ENCODE measurements around the gene CEP95. TPM values are rescaled to one million over a fixed set of nuclear protein-coding genes. Genes with fewer than 3 reads are reported as not detected.
"Not testable (repeated sequence)": the region's sequence is repeated elsewhere in the genome, so short reads cannot be mapped to it uniquely, and the experiment has no call there.

Gene CEP95
- total RNA-seq, 3 donors from 2014 or later, result 37.1 to 50.8 (median 43.3) TPM

- Histone ChIP-seq H3K4me1 (ENCODE audit: low read depth) (peaks cover 18% of the 10 kb centered on the region), H3K9me3 (no peaks in the 10 kb centered on the region), H3K36me3 (ENCODE audit: low read depth) (no peaks in the 10 kb centered on the region), H3K4me3 (no peak overlapping the region)
- ATAC-seq, result peak; percentile 78
- DNase-seq, result peak in 2 of 3 donors; percentile 42 to 52
- peak; percentile 45 for TF ChIP-seq CTCF (IDR thresholded peaks at IDR 0.05)
- intact Hi-C loops (cut with DNase I, micrococcal nuclease), result loop anchor here in 1 of 2 donors (5.0 kb wide), 1 partner anchor 69 kb away; no protein-coding TSS in a partner anchor
These were observed 15.5 kb upstream of the CEP95 start for GRCh38 chr17:64491034-64491860.

GRCh38 chr17:64491994-64492393, 14.8 kb upstream of the CEP95 start:
- no peak for TF ChIP-seq CTCF (IDR thresholded peaks at IDR 0.05)
- DNase-seq, result no peak
- Histone ChIP-seq H3K4me1 (ENCODE audit: low read depth) (peaks cover 18% of the 10 kb centered on the region), H3K36me3 (ENCODE audit: low read depth) (no peaks in the 10 kb centered on the region), H3K9me3 (no peaks in the 10 kb centered on the region), H3K4me3 (no peak overlapping the region)
- intact Hi-C loops (cut with DNase I, micrococcal nuclease), result loop anchor here in 1 of 2 donors (5.0 kb wide), 1 partner anchor 70 kb away; no protein-coding TSS in a partner anchor
- no peak for ATAC-seq

GRCh38 chr17:64492481-64493109, 14.2 kb upstream of the CEP95 start:
- no peak overlapping the region for H3K4me3 ChIP-seq
- DNase-seq (no peak), ATAC-seq (no peak)
- no peak for TF ChIP-seq CTCF (IDR thresholded peaks at IDR 0.05)
- no peaks in the 10 kb centered on the region for H3K9me3 ChIP-seq
- H3K36me3 ChIP-seq (ENCODE audit: low read depth), result no peaks in the 10 kb centered on the region
- intact Hi-C loops (cut with DNase I, micrococcal nuclease), result loop anchor here in 1 of 2 donors (5.0 kb wide), 1 partner anchor 70 kb away; no protein-coding TSS in a partner anchor
- H3K4me1 ChIP-seq (ENCODE audit: low read depth), result peaks cover 22% of the 10 kb centered on the region

GRCh38 chr17:64494121-64494520, 12.7 kb upstream of the CEP95 start:
- TF ChIP-seq CTCF (IDR thresholded peaks at IDR 0.05), result no peak
- peaks cover 34% of the 10 kb centered on the region for H3K4me1 ChIP-seq (ENCODE audit: low read depth)
- intact Hi-C loops (cut with DNase I, micrococcal nuclease), result loop anchor here in 1 of 2 donors (5.0 kb wide), 1 partner anchor 72 kb away; no protein-coding TSS in a partner anchor

GRCh38 chr17:64495300-64495699, 11.5 kb upstream of the CEP95 start:
- ATAC-seq; intact Hi-C loops (cut with DNase I, micrococcal nuclease): not testable (repeated sequence)
- H3K4me1 ChIP-seq (ENCODE audit: low read depth), result peaks cover 42% of the 10 kb centered on the region

More at GRCh38 chr17:64494121-64494520, 12.7 kb upstream of the CEP95 start:
- peaks cover 6% of the 10 kb centered on the region for H3K36me3 ChIP-seq (ENCODE audit: low read depth)
- no peak overlapping the region for H3K4me3 ChIP-seq
- DNase-seq (no peak), ATAC-seq (no peak)
- no peaks in the 10 kb centered on the region for H3K9me3 ChIP-seq

GRCh38 chr17:64496348-64496785, 10.4 kb upstream of the CEP95 start:
- Histone ChIP-seq H3K4me3 (peak overlapping the region; percentile 37), H3K9me3 (no peaks in the 10 kb centered on the region), H3K4me1 (ENCODE audit: low read depth) (peaks cover 48% of the 10 kb centered on the region), H3K36me3 (ENCODE audit: low read depth) (peaks cover 18% of the 10 kb centered on the region)
- intact Hi-C loops (cut with DNase I, micrococcal nuclease), result no loop called here
- TF ChIP-seq CTCF (IDR thresholded peaks at IDR 0.05), result no peak
- DNase-seq, result no peak
- ATAC-seq, result no peak

More at GRCh38 chr17:64495300-64495699, 11.5 kb upstream of the CEP95 start:
- not testable (repeated sequence) for H3K4me3 ChIP-seq; H3K36me3 ChIP-seq (ENCODE audit: low read depth); H3K9me3 ChIP-seq; DNase-seq
